Amniotic epithelial cell (primary cell): ENCODE results near the gene MDC1.

ENCODE experiments used
- DNase-seq: peaks from one replicate; pipeline ENCODE4 v3.0.0-alpha.2; 2010; ENCODE audit warnings: low read depth

Gene MDC1

DNA sequence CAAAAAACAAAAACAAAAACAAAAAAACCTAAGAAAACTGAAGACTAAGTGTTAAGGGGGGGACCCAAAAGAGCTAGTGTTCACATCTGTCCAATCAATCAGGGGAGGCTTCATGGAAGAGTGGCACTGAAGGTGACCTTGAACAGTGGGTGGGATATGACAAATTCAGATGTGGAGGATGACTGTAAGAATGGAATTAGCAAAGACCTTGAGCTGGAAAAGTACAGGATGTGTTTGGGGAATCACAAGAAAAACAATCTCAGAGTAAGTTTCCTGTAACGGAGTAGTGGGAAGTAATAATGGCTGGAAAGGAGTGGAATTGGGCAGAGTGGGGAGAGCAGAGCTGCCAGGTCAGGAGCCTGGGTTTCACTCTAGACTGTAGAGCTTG lies 30.2 kb upstream of the MDC1 start:
- DNase-seq = no peak

DNA sequence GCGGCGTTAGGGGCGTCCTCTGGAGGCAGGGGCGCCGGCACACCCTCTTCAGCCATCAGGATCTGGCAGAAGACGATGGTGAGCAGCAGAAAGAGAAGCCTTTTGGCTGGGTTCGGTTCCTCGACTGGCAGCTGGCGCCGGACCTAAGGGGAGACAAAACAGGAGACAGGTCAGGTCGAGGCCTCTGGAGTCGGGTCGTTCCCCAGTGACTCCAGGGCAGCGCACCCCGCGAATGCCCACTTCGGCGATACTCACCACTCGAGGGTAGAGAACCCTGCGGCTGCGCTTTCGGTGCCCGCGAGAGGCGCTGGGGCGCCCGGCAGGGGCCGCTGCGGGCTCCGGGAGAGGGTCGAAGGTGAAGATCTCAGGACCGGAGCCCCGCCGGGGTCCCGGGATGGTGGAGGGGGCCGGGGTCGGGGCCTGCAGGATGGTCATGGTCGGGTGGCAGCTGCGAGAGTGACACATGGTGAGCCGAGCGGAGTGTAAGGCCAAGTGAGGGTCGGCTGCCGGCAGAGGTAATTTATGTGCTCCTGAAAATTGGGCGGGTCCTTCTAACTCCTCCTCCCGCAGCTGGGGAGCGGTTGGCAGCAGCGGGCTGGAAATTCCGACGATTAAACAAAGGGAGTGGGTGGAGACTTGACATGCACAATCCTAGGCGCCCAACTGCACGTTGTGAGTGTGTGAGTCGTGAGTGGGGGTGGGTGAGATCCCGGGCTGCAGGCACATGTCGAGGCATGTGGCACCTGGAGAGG lies 27.1 kb upstream of the MDC1 start, which contains the start of gene IER3:
TSS of gene IER3 (minus strand) at position 494 of the 752 bp plus-strand sequence. CDS start at position 465, 29 bp downstream.
- DNase-seq = peak; percentile 92

DNA sequence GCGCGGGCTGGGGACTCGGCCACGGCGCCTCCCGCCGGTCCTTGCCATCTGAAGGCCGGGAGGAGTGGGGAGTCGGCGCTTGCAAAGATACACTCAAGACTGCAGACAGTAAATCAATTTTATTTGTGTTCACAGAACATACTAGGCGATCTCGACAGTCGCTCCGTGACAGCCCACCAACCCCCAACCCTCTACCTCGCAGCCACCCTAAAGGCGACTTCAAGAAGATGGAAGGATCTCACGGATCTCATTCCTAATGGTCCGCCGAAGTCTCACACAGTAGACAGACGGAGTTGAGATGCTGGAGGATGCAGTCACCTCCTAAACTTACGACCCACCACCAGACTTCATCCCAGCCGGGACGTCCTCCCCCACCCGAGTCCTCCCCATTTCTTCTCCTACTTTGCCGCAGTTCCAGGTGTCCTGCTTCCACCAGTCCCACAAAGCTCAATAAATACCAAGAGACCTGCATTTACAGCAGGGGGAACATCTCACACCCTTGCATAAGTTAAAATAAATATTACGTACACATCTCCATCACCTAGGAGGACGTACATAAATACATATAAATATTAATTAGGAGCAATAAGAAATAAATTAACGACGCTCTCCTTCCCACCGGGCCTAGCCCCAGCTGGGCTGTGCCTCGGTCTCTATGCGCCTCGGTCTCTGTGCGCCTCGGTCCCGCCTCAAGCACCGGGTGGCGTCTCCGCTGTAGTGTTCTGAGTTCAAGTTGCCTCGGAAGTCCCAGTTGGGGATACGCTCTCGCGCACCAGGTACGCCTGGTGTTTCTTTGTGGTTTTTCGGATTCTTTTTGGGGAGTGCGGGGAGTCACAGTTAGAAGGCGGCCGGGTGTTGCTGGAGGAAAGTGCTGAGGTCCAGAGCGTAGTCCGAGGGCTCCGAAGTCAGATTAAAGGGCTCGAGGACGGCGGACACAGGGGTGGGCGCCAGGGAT lies 26.3 kb upstream of the MDC1 start:
- no peak for DNase-seq

DNA sequence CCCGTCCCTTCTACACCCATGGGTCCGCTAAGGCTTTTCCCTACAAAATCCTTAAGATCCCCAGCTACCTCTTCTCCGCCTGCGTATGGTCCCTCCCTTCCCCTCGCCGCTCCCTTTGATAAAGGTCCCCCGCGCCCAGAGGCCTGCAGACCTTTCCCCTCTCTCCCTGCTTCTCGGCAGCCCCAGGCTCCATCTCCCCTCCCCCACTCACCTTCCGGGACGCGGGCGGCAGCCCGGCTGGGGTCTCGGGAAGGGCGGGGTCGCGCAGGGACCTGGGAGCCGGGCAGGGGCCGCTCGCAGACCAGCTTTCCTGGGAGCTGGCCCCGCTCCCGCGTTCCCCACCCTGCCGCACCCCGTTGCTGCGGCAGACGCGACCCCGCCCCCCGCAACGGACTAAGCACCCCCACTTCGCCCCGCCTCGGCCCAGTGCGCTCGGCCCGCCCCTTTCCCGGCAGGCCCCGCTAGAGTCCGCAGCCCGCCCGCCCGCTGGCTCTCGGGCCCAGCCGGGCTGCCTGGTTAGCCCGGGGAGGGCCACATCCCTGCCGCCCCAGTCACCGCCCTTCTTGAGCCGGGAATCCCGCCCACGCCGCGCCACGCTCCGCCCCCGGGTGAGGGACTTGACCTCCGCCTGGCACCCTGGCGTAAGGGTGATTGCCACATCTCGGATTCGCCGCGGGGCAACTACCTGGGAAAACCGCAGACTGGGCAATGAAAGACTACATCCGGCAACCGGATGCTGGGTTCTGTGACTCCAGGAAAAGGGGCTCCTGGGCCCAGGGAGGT lies 25.4 kb upstream of the MDC1 start, which contains the start of gene FLOT1:
TSS of gene FLOT1 (minus strand) at position 372 of the 783 bp plus-strand sequence. CDS start 498 bp downstream, outside the sequence.
- peak; percentile 96 for DNase-seq

DNA sequence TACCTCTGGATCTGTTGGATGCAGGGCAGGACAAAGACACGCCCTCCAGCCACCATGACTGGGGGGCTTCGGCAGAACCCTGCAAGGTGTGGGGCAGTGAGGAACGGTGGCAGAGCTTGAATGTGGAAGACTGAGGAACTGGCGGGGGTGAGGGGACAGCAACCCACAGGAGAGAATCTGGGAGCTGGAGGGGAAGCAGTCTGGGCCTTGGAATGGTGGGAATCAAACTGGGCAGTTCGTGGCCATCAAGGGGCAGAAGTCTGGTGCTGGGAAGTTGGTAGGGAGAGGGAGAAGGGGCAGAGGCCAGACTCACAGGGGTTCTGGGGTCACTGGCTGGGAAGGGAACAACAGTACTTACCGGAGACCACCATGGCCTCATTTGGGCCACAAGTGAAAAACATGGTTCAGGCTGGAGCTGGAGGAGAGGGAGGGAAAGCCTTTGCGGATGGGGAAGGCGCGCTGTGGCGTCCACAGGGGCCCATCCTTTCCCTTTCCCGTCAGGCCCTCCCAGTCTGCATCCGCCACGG lies 24.8 kb upstream of the MDC1 start:
- peak; percentile 78 for DNase-seq

DNA sequence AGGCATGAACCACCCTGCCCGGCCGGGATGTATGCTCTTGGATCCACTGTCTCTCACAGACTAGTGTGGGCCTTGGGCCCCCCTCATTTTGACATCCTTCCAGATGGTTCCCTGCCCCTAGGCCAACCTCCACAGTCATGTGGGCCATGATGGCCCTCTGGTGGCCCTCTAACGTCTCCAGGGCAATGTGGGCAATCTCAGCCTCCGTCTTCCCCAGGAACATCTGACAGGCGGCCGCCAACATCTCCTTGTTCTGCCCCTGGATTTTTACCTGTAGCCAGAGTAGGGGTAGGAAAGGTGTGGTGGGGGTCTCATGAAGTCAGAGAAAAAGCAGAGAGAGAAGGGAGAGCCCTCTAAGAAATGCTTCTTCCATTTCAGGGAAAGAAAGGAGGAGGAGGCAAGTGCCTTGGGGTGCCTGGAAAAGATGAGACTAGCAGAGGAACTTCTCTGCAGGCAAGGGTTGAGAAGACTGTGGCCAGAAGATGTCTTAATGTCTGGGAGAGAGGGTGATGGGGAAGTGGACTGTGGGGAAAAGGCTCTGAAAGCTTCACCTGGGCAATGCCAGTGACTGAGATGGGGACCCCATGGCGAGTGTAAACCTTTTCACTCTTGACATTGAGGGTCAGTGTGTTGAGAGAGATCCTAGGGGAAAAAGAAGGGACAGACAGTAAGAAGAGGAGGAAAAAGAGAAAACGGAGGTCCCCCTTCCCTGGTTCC lies 24.1 kb upstream of the MDC1 start:
- no peak for DNase-seq

DNA sequence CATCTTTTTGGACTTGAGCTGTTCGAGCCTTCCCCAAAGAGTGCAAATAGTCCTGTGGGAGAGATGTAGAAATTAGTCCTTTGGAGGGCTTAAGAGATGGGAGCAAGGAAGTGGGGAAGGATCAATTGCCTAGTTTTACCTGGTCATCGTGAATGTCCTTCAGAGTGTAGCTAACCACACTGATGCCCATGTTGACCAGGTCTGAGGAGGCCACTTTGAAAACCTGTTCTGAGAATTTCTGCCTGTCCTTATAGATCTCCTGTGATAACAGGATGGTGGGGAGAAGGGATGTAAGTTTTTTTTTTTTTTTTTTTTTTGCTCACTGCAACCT lies 23.4 kb upstream of the MDC1 start:
- DNase-seq = no peak

DNA sequence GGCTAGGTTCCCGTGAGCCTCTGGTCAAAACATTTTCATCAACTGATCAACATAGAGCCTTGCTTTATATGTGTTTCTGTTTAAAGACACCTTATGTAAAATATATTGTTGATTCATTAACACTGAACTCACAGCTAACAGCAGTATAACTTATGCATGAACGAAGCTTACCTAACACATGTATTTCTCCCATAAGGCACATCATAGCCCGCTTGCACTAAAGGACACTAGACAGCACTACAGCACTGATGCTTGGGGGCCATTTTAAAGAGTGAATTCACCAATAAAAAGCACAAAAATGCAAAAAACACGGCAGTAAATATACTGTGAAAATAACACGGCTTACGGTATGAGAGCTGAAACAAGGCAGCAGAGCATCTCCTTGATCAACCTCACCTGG lies 21.5 kb upstream of the MDC1 start:
- no peak for DNase-seq

DNA sequence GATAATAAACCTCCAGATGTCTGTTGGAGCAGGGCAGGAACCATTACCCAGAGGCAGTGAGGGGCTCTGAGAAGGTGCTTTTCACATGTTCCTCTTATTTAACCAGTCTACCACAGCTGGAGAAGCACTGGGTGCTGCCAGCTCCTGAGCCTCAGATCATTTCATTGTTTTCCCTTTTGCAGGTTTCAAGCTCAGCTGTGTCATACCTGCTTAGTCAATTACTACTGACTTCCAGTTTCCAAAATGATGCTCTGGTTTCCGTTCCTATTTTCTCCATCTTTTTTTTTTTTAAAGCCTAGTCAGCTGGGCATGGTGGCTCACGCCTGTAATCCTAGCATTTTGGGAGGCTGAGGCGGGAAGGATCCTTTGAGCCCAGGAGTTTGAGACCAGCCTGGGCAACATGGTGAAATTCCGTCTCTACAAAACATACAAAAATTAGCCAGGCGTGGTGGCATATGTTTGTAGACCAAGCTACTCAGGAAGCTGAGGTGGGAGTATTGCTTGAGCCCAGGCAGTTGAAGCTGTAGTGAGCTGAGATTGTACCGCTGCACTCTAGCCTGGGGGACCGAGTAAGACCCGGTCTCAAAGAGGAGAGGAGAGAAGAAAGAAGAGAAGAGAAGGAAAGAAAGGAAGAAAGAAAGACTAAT lies 18.7 kb upstream of the MDC1 start:
- DNase-seq = no peak

DNA sequence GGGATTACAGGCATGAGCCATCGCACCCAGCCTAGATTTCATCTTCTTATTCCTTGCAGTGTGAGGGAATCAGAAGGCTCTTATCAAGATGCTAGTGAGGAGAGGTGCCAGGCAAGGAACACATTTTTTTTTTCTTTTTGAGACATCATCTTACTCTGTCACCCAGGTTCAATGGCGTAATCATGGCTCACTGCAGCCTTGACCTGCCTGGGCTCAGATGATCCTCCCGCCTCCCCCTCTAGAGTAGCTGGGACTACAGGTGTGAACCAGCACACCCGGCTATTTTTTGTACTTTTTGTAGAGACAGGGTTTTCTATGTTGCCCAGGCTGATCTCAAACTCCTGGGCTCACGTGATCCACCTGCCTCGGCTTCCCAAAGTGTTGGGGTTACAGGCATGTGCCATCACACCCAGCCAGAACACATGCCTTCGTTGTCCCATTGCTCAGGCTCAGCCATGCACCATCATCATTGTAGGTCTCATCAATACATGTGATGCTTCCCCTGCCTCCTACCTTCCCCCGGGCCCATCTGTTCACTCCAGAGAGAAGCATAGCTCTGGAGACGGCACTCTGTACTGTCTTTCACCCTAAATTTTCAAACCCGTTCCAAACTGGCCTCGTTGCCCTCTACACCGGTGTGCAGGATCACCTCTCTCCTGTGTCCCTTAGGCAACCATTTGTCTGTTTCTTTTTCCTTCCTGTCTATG lies 15.3 kb upstream of the MDC1 start:
- DNase-seq = no peak

DNA sequence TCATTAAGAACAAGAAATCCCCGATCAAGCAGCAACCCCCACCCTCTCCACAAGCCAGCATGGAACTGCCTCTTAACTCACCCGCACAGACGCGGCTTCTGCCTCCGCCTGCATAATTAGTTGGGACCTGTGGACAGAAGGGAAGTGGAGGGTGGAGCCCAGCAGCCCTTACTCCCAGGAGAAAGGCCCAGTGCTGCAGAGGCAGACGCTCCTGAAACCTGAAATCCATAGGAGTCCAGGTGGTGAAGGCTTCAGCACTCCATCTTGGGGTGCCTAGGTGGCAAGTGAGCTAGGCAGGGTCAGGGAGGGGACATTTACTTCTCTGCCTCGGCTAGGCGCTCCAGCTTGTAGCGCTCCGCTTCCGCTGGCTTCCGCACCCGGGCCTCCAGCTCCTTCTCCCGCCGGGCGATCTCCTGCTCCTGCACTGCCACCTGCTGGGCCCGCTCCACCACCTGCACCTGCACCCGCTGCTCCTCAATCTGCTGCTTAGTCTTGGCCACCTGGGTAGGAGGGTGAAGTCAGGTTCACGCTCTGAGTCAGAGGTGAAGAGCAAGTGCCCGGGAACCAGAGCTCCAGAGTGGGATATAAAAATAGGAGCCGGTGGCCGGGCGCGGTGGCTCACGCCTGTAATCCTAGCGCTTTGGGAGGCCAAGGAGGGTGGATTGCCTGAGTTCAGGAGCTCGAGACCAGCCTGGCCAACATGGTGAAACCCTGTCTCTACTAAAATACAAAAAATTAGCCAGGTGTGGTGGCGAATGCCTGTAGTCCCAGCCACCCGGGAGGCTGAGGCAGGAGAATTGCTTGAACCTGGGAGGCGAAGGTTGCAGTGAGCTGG lies 13.7 kb upstream of the MDC1 start:
- DNase-seq = peak; percentile 69

DNA sequence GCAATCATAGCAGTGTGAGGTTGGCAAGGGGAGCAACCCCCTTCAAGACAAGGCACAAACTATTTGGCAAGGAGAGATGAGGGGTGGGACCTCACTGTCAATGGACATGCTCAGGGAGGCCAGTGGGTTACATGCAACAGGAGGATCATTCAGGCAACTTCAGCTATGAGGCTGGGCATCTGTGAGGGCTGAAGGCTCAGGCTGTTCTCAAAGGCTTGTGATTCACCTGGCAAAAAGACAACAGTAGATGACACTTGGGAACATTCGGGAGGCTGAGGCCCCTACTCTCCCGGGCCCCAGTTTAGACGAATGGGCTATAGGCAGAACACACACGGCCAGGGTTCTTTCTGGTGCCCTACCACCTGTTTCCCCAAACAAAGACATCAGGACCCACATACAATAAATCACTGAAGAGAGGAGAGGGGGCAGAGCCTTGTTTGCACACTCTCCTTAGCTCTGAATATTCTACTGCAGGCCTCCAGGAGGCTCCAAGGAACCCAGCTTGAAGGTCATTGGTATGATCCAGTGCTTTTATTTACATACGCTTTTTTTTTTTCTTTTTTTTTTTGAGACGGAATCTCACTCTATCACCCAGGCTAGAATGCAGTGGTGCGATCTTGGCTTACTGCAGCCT lies 11.0 kb upstream of the MDC1 start:
- DNase-seq = peak; percentile 80

DNA sequence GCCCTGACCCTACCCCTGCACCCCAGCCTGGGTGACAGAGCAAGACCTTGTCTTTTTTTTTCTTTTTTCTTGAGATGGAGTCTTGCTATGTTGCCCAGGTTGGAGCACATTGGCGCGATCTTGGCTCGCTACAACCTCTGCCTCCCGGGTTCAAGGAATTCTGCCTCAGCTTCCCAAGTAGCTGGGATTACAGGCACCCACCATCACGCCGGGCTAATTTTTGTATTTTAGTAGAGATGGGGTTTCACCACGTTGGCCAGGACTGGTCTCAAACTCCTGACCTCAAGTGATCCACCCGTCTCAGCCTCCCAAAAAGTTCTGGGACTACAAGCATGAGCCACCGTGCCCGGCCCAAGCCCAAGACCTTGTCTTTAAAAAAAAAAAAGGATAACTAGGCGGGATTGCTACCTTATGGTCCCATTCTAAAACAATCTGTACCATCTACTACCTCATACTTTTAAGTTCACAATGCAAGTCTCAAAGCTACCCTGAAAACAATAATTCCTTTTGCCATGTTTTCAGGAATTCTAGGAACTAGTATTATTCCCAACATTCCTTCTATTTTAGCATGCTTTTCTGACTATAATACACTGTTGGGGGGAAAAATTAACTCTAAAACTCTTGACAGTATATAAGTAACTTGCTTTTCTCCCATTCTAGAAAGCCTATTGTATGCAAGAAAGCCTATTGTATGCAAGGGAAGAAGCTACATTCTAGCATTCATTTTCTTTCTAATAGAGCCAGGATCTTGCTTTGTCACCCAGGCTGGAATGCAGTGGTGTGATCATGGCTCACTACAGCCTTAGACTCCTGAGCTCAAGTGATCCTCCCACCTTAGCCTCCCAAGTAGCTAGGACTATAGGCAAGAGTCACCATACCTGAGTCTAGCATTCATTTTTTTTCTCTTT lies 9.7 kb upstream of the MDC1 start:
- no peak for DNase-seq

DNA sequence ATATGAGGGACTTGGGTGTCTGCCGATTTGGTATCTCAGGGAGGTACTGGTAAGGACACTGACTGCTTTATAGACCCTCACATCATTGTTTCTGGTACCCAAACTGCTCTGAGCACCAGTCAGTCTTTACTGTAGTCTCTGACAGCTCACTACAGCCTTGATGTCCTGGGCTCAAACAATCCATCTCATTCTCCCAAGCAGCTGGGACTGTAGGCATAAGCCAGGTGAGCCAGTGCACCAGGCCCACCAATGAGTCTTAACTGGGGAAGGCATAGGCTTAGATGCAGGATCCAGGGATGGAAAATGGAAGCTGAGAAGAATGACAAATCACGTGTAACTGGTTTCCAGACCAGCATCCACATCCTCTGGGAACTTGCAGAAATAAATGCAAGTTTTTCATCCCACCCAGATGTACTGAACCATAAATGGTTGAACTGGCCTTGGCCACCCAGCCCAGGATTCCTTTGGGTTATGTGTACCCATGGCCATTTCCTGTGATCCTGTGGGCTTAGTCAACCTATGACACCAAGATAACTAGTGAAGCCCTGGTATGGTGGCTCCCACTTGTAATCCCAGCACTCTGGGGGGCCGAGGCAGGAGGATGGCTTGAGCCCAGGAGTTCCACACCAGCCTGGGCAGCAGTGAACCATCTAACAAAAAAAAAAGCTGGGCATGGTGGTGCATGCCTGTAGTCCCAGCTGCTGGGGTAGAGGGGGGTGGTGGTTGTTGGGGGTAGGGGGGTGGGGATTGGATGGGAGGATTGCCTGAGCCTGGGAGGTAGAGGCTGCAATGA lies 8.8 kb upstream of the MDC1 start:
- DNase-seq = peak; percentile 67

DNA sequence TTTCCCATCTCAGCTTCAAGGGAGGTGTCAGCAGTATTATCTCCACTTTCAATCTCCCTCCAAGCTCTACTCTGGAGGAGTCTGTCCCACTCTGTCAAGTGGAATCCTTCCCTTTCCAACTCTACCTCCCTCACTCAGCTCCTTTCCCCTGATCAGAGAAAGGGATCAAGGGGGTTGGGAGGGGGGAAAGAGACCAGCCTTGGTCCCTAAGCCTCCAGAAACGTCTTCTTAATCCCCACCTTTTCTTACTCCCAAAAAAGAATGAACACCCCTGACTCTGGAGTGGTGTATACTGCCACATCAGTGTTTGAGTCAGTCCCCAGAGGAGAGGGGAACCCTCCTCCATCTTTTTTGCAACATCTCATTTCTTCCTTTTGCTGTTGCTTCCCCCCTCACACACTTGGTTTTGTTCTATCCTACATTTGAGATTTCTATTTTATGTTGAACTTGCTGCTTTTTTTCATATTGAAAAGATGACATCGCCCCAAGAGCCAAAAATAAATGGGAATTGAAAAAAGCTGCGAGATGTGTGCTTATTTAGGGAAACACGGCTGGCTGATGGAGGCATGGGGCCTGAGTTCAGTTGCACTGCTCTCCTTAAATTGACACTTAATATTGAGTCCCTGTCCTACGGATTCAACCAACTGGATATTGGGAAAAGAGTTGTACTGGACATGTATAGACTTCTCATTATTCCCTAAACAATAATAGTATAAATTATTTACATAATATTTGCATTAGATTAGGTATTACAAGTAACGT lies 8.0 kb upstream of the MDC1 start:
- no peak for DNase-seq
